HepG2 (cell line): ENCODE measurements around the gene C20orf204. TPM values are rescaled to one million over a fixed set of nuclear protein-coding genes. Genes with fewer than 3 reads are reported as not detected.

Source experiments
- ARNTL ChIP-seq: sonication (generic); formaldehyde crosslinking; IDR thresholded peaks from 2 replicates; pipeline ENCODE4 v1.4.0; 2020; ENCODE audit warnings: mild to moderate bottlenecking, missing genetic modification reagents
- BCL6 ChIP-seq: IDR thresholded peaks from 2 replicates; pipeline ENCODE4 v1.6.1; 2016; ENCODE audit warnings: missing genetic modification reagents, missing compliant biosample characterization
- FOXA1 ChIP-seq, 2 experiments: fragments of 450-650 bp in 1 of 2; sonication (generic) in 1 of 2; formaldehyde crosslinking in 1 of 2; IDR thresholded peaks; 2 replicates each; pipeline versions ENCODE4 v1.4.0 to v1.6.1; 2016 to 2020; ENCODE audit warnings: missing genetic modification reagents in 1 of 2
- MAZ ChIP-seq, 2 experiments: sonication (generic) in 1 of 2; formaldehyde crosslinking in 1 of 2; IDR thresholded peaks; 2 replicates each; pipeline versions ENCODE4 v1.5.0 to v1.6.1; 2012 to 2020; ENCODE audit warnings: low read depth in 2 of 2, mild to moderate bottlenecking in 2 of 2, borderline replicate concordance in 1 of 2, improper control_type of control experiment in 1 of 2, low read length in 1 of 2, missing genetic modification reagents in 1 of 2, moderate library complexity in 1 of 2
- NFATC3 ChIP-seq: sonication (generic); formaldehyde crosslinking; IDR thresholded peaks from 2 replicates; pipeline ENCODE4 v1.5.1; 2020; ENCODE audit warnings: mild to moderate bottlenecking, missing genetic modification reagents
- NONO ChIP-seq, 2 experiments: fragments of 450-650 bp in 1 of 2; sonication (generic) in 1 of 2; formaldehyde crosslinking in 1 of 2; IDR thresholded peaks in 1 of 2; conservative IDR thresholded peaks in 1 of 2; 2 replicates each; pipeline versions ENCODE4 v1.6.1 to v1.8.0; 2017 to 2022; ENCODE audit warnings: mild to moderate bottlenecking in 1 of 2, missing genetic modification reagents in 1 of 2, moderate library complexity in 1 of 2
- NR2F2 ChIP-seq: IDR thresholded peaks from 2 replicates; pipeline ENCODE4 v1.6.1; 2012; ENCODE audit warnings: low read depth, inconsistent platforms, borderline replicate concordance
- ONECUT2 ChIP-seq: sonication (generic); formaldehyde crosslinking; IDR thresholded peaks from 2 replicates; pipeline ENCODE4 v1.4.0; 2020; ENCODE audit warnings: missing genetic modification reagents
- RORA ChIP-seq: sonication (generic); formaldehyde crosslinking; IDR thresholded peaks from 2 replicates; pipeline ENCODE4 v1.5.0; 2020; ENCODE audit warnings: mild to moderate bottlenecking, missing genetic modification reagents, moderate library complexity
- RXRB ChIP-seq: IDR thresholded peaks from 2 replicates; pipeline ENCODE4 v1.6.1; 2016; ENCODE audit warnings: borderline replicate concordance, missing genetic modification reagents, missing compliant biosample characterization
- SIX4 ChIP-seq: sonication (generic); formaldehyde crosslinking; IDR thresholded peaks from 2 replicates; pipeline ENCODE4 v1.4.0; 2020; ENCODE audit warnings: missing genetic modification reagents
- ZBTB1 ChIP-seq: sonication (generic); formaldehyde crosslinking; IDR thresholded peaks from 2 replicates; pipeline ENCODE4 v1.4.0; 2020; ENCODE audit warnings: missing genetic modification reagents, borderline replicate concordance
- ZKSCAN1 ChIP-seq: fragments of 150-350 bp; IDR thresholded peaks from 2 replicates; pipeline ENCODE4 v1.6.1; 2014; ENCODE audit warnings: low read length
- ZNF124 ChIP-seq: sonication (generic); formaldehyde crosslinking; IDR thresholded peaks from 2 replicates; pipeline ENCODE4 v1.4.0; 2020; ENCODE audit warnings: missing genetic modification reagents
- ZNF331 ChIP-seq: sonication (generic); formaldehyde crosslinking; IDR thresholded peaks from 2 replicates; pipeline ENCODE4 v1.4.0; 2020; ENCODE audit warnings: missing genetic modification reagents
- ZNF563 ChIP-seq: sonication (generic); formaldehyde crosslinking; IDR thresholded peaks from 2 replicates; pipeline ENCODE4 v1.8.0; 2022; ENCODE audit warnings: mild to moderate bottlenecking, moderate library complexity, missing genetic modification reagents
- ZNF7 ChIP-seq: IDR thresholded peaks from 2 replicates; pipeline ENCODE4 v1.6.1; 2016; ENCODE audit warnings: missing biosample characterization, missing genetic modification reagents
- ZNF709 ChIP-seq: sonication (generic); formaldehyde crosslinking; IDR thresholded peaks from 2 replicates; pipeline ENCODE4 v1.5.0; 2020; ENCODE audit warnings: mild to moderate bottlenecking, missing genetic modification reagents
- ZNF792 ChIP-seq: IDR thresholded peaks from 2 replicates; pipeline ENCODE4 v1.6.1; 2016
- ZZZ3 ChIP-seq: sonication (generic); formaldehyde crosslinking; IDR thresholded peaks from 2 replicates; pipeline ENCODE4 v1.4.0; 2020; ENCODE audit warnings: missing genetic modification reagents, mild to moderate bottlenecking, borderline replicate concordance
- polyA plus RNA-seq, 8 experiments: library from polyadenylated mRNA; depleted of rRNA in 3 of 8; stranded (reverse) in 7 of 8; unstranded in 1 of 8; fragments of >200 nt; fragmentation: Illumina TruSeq in 4 of 8; extraction: Trizol in 4 of 8; gene quantifications; 2 replicates each; pipeline versions ENCODE4 v1.2.1 to v1.2.3, GENCODE V29; 2011 to 2016; ENCODE audit warnings: low read depth in 4 of 8, missing spikeins in 1 of 8, mixed read lengths in 1 of 8; ENCODE audit not compliant: insufficient read depth in 1 of 8
- total RNA-seq, 5 experiments: library from RNA; depleted of rRNA; stranded (reverse); fragments of >200 nt; fragmentation: Illumina TruSeq; extraction: Trizol; gene quantifications; 2 replicates each; pipeline ENCODE4 v1.2.3, GENCODE V29; 2016; ENCODE audit warnings: low read depth in 1 of 5
- TF ChIP-seq, protein P1 (sequence below): sonication (generic); formaldehyde crosslinking; IDR thresholded peaks from 2 replicates; pipeline ENCODE4 v1.4.0; 2020; ENCODE audit warnings: mild to moderate bottlenecking, missing genetic modification reagents
- TF ChIP-seq, protein P2 (sequence below): sonication (generic); formaldehyde crosslinking; IDR thresholded peaks from 2 replicates; pipeline ENCODE4 v1.4.0; 2020; ENCODE audit warnings: missing genetic modification reagents

C20orf204 gene
- total and polyA plus RNA-seq, 2 of the 13 experiments (the other 11 are each of a cell fraction or from before 2014, with no cell fraction given) = 22.1 to 80.0 TPM

DNA sequence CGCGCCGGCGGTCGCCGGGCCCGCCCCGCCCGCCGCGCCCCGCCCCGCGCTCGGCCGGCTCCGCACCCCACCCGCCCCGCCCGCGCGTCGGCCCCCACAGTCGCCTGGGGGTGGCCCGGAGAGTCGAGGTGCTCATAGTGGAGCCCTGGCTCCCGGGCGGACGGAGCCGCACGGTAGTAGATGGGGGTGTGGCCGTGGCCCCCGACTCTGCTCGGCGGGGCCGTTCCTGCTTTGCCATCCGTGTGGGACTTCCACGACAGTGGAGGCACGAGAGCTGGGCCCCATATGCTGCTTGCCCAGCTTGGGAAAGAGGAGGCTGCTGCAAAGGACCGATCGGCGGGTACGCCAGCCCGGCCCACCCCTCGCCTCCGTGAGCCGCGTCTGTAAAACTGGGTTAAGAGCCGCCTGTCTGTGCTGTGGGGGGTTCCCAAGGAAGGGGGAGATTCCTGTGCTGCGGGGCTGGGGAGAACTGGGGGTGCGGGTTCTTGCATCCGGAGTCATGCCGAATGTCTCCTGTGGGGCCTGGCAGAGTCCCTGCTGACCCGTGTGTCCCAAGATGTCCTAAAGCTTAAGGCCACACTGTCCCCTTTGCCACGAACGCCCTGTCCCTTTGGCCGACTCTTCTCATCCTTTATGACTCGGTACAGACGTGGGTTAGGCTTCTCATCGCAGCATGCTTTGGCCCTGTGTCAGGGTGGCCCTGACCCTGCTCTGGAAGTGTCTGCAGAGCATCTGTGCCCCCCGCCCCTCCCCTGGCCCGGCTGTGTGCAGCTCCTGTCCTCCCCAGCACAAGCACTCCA is 44.2 kb downstream of the C20orf204 start, which contains the start of gene OPRL1 (continued):
- TF ChIP-seq, protein P1, sequence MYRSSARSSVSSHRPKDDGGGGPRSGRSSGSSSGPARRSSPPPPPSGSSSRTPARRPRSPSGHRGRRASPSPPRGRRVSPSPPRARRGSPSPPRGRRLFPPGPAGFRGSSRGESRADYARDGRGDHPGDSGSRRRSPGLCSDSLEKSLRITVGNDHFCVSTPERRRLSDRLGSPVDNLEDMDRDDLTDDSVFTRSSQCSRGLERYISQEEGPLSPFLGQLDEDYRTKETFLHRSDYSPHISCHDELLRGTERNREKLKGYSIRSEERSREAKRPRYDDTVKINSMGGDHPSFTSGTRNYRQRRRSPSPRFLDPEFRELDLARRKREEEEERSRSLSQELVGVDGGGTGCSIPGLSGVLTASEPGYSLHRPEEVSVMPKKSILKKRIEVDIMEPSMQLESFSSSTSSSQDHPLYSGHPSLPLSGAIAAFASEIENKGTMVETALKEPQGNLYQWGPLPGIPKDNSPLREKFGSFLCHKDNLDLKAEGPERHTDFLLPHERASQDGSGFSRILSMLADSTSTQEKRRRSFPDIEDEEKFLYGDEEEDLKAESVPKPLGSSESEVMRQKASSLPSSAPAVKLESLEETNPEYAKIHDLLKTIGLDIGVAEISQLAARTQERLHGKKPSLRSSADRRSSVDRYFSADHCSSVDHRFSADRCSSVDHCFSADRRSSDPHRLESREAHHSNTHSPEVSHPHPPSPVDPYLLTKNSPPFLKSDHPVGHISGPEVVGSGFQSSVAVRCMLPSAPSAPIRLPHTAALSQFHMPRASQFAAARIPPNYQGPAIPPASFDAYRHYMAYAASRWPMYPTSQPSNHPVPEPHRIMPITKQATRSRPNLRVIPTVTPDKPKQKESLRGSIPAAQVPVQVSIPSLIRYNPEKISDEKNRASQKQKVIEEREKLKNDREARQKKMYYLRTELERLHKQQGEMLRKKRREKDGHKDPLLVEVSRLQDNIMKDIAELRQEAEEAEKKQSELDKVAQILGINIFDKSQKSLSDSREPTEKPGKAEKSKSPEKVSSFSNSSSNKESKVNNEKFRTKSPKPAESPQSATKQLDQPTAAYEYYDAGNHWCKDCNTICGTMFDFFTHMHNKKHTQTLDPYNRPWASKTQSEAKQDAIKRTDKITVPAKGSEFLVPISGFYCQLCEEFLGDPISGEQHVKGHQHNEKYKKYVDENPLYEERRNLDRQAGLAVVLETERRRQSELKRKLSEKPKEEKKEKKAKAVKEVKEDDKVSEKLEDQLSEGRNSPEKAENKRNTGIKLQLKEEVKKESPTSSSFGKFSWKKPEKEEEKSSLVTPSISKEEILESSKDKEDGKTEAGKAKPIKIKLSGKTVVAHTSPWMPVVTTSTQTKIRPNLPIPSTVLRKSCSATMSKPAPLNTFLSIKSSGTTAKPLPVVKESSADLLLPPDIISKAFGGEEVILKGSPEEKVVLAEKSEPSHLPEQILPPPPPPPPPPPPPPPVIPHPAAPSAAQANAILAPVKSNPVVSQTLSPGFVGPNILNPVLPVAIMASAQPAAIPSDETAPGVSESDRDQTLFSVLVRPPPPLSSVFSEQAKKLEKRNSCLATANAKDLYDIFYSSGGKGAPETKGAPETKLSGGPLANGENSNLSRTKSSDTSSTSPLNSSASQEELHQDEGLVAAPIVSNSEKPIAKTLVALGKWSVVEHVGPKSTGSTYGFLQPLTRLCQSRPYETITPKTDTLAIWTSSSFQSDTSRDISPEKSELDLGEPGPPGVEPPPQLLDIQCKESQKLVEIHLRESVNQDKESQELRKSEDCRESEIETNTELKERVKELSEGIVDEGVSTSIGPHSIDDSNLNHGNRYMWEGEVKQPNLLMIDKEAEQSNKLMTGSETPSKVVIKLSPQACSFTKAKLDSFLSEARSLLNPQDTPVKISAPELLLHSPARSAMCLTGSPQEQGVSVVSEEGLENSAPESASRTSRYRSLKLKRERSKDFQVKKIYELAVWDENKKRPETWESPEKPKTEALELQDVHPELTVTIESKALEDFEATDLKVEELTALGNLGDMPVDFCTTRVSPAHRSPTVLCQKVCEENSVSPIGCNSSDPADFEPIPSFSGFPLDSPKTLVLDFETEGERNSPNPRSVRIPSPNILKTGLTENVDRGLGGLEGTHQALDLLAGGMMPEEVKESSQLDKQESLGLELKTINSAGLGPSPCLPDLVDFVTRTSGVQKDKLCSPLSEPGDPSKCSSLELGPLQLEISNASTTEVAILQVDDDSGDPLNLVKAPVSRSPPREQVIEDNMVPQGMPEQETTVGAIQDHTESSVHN (CRISPR knock-in tag) = peak; percentile 72; the same call in 1 of the 2 replicates
- TF ChIP-seq RORA (CRISPR knock-in tag) = no peak
- no peak for TF ChIP-seq ONECUT2
- TF ChIP-seq BCL6 = no peak; the same call in 1 of the 2 replicates
- no peak; the same call in 1 of the 2 replicates for TF ChIP-seq ZNF563 (CRISPR knock-in tag)
- TF ChIP-seq ZNF792 (CRISPR knock-in tag) = peak; percentile 7; the same call in 1 of the 2 replicates
- no peak for TF ChIP-seq ZNF331 (CRISPR knock-in tag)
- no peak; the same call in 1 of the 2 replicates for TF ChIP-seq MAZ (IDR thresholded peaks at IDR 0.05; ENCODE audit: borderline replicate concordance, low read depth, low read length)
- TF ChIP-seq MAZ (CRISPR knock-in tag; IDR thresholded peaks at IDR 0.05; ENCODE audit: low read depth) = 0 out of 2 replicates have a peak, but pooled peaks have one; percentile 29
- no peak for TF ChIP-seq ARNTL
- no peak; the same call in 1 of the 2 replicates for TF ChIP-seq NR2F2
- TF ChIP-seq ZNF7 (CRISPR knock-in tag) = no peak
- TF ChIP-seq FOXA1 (IDR thresholded peaks at IDR 0.05) = no peak
- no peak for TF ChIP-seq FOXA1 (CRISPR knock-in tag; IDR thresholded peaks at IDR 0.05)
- no peak for TF ChIP-seq SIX4 (CRISPR knock-in tag)
- 0 out of 2 replicates have a peak, but pooled peaks have one; percentile 11 for TF ChIP-seq ZNF709
- no peak for TF ChIP-seq ZBTB1 (CRISPR knock-in tag)
- TF ChIP-seq NFATC3 (CRISPR knock-in tag) = peak; percentile 75; the same call in 1 of the 2 replicates
- TF ChIP-seq ZNF124 (CRISPR knock-in tag) = no peak
- TF ChIP-seq RXRB (CRISPR knock-in tag) = 0 out of 2 replicates have a peak, but pooled peaks have one; percentile 6
- TF ChIP-seq ZZZ3 (CRISPR knock-in tag) = no peak
- TF ChIP-seq NONO (IDR thresholded peaks at IDR 0.05) = no peak
- TF ChIP-seq NONO (CRISPR knock-in tag; conservative IDR thresholded peaks at IDR 0.05) = no peak; the same call in 1 of the 2 replicates
- TF ChIP-seq, protein P2, sequence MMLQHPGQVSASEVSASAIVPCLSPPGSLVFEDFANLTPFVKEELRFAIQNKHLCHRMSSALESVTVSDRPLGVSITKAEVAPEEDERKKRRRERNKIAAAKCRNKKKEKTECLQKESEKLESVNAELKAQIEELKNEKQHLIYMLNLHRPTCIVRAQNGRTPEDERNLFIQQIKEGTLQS = no peak
- TF ChIP-seq ZKSCAN1 = no peak
